NAMALWA (cell line): ENCODE measurements around the gene VAPB.

Source experiments
- DNase-seq: peaks from one replicate; pipeline ENCODE4 v3.0.0-alpha.2; 2015; ENCODE audit warnings: low spot score

Gene VAPB

GRCh38 chr20:58482416-58482815 is 93.4 kb downstream of the VAPB start:
- no peak for DNase-seq

DNA sequence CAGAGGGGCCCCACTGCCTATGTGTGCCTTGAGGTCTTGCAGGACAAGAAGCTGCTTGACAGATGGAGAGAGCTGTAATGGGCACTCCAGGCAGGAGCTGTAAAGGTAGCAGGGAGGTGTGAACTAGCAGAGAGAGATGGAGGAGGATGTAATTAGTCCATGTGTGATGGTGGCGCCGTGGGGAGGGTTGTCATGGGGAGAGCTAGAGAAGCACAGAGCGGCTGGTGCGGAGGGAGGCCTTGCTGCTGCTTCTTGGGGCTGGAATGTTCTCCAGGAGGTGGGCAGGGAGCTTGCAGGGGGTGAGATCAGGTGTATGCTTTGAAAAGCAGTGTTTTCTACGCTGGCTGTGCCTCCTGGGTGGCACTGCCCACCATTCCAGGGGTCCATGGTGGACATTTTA is 94.0 kb downstream of the VAPB start:
- no peak for DNase-seq

- no peak for DNase-seq
These were observed 94.4 kb downstream of the VAPB start for GRCh38 chr20:58483470-58483869.

- DNase-seq: no peak
These were observed 96.4 kb downstream of the VAPB start for GRCh38 chr20:58485393-58485792.

GRCh38 chr20:58486207-58486606 is 97.2 kb downstream of the VAPB start:
- no peak for DNase-seq

DNA sequence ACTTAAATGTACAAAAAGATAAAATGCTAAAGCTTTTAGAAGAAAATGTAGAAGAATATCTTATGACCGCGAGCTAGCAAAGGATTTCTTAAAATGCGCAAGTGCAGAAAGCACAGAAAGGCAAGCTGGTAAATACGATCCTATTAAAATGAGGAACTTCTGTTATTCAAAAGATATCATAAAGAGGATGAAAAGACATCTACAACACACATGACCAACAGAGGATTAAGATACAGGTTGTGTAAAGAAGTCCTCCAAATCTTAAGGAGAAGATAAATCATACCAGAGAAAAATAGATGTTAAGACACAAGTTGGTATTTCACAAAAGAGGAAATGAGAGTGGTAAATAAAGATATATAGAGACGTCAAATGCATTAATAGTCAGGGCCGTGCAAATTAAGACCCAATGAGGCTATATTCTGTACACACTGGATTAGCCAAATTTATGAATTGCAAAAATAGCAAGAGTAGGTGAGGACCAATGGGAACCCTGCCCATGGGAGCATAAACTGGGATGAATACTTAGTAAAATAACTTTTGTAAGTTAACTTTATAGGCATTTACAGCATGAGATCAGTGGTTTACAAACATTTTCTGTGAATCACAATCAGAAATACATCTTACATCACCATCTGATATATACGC is 103.2 kb downstream of the VAPB start:
- DNase-seq: peak; percentile 9

DNA sequence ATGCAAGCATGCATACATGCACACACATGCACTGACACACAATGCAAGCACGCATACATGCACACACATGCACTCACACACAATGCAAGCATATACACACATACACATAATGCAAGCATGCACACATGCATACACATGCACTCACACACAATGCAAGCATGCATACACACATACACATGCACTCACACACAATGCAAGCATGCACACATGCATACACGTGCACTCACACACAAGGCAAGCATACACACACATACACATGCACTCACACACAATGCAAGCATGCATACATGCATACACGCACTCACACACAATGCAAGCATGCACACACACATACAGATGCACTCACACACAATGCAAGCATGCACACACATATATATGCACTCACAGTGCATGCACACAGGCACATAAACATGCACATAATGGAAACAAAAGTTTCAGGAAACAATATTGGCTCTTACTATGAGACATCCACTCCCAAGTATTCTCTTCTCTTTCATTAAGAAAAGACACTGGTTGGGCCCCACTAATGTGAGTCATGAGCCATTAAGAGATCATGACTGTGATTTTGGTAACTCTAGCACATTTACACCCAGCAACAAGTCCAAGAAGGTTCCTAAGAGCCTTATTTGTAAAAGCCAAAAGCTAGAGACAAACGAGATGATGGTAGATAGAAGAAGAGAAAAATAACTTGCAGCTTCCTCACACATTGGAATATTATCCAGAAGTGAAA is 103.9 kb downstream of the VAPB start:
- no peak for DNase-seq

- no peak for DNase-seq
These were observed 106.0 kb downstream of the VAPB start for GRCh38 chr20:58494923-58495622.

DNA sequence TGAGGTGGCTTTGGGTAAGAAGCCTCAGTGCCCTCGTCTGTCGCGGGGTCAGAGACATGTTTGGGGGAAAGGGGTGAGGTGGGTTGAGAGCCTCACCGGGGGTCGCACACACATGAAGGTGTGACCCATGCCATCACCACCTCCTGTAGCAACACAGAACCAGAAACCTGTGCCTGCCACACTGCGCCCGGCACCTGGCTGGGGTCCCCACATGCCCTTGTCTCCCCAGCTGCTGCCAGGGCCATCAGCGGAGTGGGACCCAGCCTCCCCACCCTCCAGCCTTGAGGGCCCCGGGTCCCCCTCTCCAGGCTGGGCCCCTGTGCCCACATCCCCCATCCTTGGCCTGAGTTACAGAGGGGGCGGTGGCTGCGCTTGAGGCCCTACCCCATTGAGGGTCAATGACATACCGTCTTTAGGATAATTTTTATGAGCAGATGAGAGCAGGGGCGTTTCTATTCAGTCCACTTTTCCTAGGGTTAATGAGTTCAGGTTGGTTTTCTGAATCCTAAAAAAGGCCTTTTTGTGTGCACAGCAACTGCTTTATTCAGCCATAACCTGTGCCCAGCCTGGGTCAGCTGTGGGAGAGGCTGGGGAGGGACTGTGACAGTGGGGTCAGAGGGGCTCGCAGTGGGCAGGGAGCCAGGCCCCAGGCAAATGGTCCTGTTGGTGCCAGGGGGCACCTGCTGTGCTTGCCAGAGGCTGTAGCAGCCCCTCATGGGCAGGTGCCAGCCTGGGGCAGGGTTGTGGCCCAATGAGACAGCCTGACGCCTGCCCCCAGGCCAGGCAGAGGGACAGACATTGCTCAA is 106.8 kb downstream of the VAPB start:
- no peak for DNase-seq

DNA sequence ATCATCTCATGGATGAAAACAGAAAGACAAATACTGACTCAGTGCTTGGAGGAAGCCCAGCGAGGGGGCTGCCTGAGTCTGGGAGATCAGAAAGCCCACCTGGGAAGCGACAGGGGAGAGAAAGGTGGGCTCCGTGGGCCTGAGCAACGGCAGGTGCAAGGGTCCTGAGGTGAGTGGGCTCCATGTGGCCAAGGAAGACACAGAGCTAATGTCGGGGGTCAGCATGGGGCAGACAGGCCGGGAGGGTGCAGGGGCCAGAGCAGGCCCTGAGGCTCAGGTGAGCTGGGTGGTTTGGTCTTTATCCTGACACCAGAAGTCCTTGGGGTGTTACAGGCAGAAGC is 107.4 kb downstream of the VAPB start:
- no peak for DNase-seq

DNA sequence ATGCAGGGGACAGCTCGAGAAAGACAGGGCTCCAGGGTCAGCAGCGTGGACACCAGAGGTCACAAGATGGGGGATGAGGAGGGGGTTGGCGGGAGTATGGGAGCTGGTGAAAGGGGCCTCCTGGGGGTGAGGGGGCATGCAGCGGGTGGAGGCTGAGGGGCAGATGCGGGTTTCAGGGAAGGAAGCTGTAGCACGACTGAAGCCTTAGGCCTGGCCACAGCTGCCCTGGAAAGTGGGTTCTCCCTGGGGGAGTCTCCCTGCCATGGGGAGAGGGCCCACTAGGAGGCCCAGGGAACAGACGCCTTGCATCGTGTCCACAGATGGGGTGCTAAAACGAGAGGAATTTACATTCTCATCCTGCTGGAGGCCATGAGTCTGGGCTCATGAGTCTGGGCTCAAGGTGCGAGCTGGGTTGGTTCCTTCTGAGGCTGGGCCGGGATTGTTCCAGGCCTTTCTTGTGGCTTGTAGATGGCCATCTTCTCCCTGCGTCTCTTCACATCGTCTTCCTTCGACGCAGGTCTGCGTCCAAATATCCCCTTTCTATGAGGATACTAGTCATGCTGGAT is 108.1 kb downstream of the VAPB start:
- DNase-seq: no peak

DNA sequence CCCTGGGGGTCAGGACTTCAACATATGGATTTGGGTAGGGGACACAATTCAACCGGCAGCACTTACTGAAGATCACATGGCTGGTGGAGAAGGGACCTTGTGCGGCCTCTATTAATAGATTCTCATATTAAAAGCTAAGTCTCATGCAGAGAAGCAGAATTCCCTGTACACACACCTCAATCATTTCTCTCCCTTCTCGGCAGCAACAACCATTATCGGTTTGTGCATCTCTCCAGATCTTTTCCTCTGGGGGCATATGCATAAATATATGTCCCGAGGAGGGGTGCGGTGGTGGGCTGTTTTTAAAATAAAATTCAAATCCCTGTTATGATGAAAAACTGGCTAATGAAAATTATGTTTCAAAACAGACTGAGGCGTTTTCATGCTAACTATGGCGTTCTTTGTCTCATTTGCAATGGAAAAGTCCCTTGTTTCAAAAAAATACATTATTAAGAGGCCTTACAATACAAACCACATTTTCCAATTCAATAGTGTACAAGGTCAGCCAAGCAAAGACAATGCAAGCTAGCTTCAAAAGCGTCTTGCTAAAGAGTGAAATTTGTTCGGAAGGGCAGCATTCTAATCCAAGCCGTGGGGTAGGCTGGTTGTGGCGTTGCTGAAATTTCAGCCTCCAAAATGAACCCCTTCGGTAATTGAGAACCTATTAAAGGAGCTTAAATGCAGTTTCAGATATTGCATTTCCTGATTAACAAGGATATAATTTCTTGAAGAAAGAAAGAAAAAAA is 108.9 kb downstream of the VAPB start:
- DNase-seq: no peak

DNA sequence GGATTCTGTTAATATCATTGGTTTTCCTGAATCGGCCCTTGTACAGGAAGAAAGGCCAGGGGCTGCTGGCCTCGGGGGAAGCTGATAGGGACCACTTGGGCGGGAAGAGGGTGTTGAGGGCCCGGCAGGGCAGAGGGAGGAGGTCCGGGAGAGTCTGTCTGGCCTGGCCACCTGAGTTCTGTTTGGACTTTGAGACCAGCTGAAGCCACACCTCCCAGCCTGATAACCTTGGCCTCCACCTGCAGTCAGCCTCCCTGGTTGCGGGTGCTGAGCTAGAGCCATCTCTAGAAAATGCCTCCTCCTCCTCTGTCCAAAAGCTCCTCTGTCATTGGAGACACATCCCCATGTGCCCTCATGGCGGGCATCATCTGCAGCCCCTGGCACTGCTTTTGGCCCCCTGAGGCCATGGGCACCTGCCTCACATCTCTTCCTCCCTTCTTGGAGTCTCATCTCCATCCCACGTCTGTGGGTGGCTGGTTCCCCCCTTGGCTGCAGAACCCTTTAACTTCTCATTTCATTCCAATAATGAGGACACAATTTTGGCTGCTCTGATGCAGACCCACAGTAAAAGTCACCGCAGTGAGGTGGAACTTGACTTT is 109.5 kb downstream of the VAPB start:
- no peak for DNase-seq

DNA sequence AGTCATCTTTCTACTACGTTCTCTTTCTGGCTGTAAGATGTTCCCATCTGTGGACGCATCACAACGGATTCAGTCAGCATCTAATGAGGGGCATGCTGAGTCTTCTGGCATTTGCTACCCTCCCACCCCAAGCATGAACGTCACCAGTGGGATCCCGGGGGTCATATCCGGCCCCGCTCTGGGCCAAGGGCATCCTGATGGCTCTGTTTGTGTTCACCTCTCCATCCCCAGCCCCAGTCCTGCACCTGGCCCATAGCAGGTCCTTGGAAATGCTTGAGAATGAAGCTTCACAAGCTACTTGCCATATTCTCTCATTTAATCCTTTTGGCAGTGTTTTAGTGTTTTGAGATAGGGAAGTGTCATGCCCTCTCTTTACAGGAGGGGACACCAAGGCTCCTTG is 111.2 kb downstream of the VAPB start:
- no peak for DNase-seq
